Activated naive CD8-positive, alpha-beta T cell treated with anti-CD3 and anti-CD28 coated beads, Interleukin-2, amount 50 U/mL, for 24 hours (primary cell): ENCODE measurements around the gene PCNX3.
A peak's percentile ranks its signal among the peaks of the same experiment; 100 is the strongest.

Source experiments
- ATAC-seq: fragments of 150-1000 bp; cut with Tn5 transposase; one replicate; pipeline ENCODE4 v1.10.0; 2021
- DNase-seq: peaks from one replicate; pipeline ENCODE4 v3.0.0; 2021
- H3K27ac Mint-ChIP-seq: one replicate; pipeline ENCODE4 v1.8.0; 2021; ENCODE audit warnings: mild to moderate bottlenecking, mixed read lengths
- H3K27me3 Mint-ChIP-seq: one replicate; pipeline ENCODE4 v1.8.0; 2021; ENCODE audit warnings: mixed read lengths
- H3K36me3 Mint-ChIP-seq: one replicate; pipeline ENCODE4 v1.8.0; 2021; ENCODE audit warnings: low read depth, mixed read lengths
- H3K4me1 Mint-ChIP-seq: one replicate; pipeline ENCODE4 v1.8.0; 2021; ENCODE audit warnings: mixed read lengths
- H3K4me3 Mint-ChIP-seq: one replicate; pipeline ENCODE4 v1.8.0; 2021; ENCODE audit warnings: mild to moderate bottlenecking, moderate library complexity, mixed read lengths
- H3K9me3 Mint-ChIP-seq: one replicate; pipeline ENCODE4 v1.8.0; 2021; ENCODE audit warnings: mixed read lengths

Gene PCNX3

DNA sequence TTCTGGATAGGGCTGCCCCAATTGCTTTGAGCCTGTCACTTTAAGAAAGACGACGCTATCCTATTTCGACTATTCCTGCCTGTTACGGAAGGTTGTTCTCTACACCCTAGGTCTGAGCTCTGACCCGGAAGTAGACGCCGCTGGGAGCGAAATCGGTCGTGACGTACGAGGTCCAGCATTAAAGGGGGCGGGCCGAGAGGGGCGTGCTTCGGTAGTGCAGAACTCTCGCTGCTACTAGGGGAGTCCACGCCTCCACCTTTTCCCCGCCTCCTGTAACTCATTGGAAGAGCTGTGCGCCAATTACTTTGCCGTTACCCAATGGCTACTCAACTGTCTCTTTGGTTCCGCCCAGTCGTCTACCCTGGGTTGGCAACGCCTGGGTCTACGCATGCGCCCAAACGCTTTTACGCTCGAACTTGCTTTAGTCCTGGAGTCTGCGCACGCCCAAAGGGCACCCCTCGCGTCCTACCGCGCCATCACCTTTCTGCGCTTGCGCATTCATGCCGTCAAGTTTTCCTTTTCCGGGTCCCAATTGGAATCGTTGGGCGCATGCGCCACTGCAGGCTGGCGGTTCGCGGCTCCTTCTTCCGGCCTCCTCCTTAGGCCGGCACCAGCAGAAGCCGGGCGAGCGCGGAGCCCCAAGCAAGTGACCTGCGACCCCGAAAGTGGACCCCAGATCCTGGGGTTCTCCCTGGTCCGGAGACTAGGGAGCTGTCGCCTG lies at the start of gene PCNX3:
Gene PCNX3 (plus strand): TSS at position 548 of the 721 bp plus-strand sequence. CDS start 536 bp downstream, outside the sequence.
- Mint-ChIP-seq H3K27ac (peak within 1 kb of the TSS; percentile 98), H3K36me3 (peaks cover 30% of the 10 kb centered on the region), H3K4me1 (peaks cover 48% of the 10 kb centered on the region), H3K4me3 (peak within 1 kb of the TSS; percentile 98), H3K27me3 (peaks cover 3% of the 10 kb centered on the region), H3K9me3 (no peaks in the 10 kb centered on the region)
- ATAC-seq = peak; percentile 89
- DNase-seq = peak; percentile 100

DNA sequence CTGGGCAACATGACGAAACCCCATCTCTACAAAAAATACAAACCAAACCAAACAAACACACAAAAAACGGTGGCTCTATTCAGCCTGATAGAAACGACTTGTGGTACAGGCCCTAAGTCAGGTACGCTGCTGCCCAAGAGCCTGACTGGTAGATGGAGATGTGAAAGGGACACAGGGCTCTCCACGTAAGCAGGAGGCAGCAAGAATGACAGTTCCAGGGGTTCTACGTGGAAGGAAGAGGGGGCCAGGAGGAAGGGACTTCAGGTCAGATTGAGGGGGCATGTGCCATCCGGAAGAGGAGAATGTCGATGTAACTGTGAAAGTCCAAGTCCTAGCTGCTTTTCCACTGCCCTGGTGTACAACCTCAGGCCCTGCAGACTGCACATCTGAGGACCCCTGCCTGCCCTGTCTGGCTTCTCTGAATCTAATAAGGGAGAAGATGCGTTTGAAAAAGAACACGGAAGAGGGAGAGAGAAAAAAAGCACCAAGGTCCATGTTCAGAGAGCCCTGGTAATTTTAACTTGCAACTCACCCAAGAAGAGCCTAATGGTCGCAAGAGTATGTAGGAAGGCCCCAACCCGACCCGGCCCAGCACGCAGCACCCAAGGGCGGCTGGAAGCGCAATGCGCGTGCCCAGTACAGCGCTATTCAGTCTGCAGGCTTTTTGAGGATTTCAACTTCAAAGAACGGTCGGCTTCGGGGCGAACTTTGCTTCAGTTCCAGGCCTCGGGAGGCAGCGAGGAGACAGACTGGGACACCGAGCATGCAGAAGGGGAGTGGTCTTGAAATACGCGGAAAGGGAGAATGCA lies 46.2 kb upstream of the PCNX3 start:
- H3K36me3 Mint-ChIP-seq = peaks cover 20% of the 10 kb centered on the region
- ATAC-seq (peak; percentile 8), DNase-seq (no peak)
- peak overlapping the region; percentile 99 for H3K4me3 Mint-ChIP-seq
- H3K9me3 Mint-ChIP-seq = no peaks in the 10 kb centered on the region
- peak overlapping the region; percentile 93 for H3K27ac Mint-ChIP-seq
- H3K4me1 Mint-ChIP-seq = peaks cover 68% of the 10 kb centered on the region
- no peaks in the 10 kb centered on the region for H3K27me3 Mint-ChIP-seq

DNA sequence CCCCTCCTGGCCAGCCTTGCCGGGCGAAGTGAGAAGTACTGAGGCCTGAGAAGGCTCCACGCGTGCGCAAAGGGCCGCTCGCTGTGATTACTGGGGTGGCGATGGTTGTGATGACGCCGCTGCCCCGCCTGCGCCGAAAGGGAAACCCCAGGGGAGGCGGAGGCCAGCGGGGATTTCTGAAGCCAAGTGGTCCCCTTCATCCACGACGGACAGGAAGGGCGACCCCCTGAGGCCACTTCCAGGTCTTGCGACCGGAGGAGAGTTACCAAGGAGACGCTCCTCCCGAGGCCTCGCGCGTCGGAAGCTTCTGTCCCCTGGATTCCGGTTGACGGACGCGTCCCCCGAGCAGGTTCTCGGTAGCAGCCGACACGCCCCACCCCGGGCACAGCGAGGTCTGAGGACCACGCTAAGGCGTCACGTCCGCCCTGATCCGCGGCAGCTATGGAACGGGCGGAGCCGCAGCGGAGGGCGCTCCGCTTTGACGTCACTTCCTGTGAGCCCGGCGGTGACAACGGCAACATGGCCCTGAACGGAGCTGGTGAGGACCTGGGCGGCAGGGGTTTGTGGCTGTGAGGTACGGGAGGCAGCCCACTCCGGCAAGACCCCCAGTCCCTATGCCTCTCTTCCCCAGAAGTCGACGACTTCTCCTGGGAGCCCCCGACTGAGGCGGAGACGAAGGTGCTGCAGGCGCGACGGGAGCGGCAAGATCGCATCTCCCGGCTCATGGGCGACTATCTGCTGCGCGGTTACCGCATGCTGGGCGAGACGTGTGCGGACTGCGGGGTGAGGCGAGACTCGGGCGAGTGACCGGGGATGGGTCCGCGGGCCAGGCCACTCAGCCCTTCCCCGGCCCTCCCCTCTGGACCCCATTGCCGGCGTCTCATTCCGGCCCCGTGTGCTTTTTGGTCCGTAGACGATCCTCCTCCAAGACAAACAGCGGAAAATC lies 45.3 kb upstream of the PCNX3 start, which contains the start of gene ZNRD2:
Gene ZNRD2 (plus strand): TSS at position 505 of the 946 bp plus-strand sequence. CDS start 15 bp downstream, at position 520.
- peak; percentile 82 for ATAC-seq
- Mint-ChIP-seq H3K27ac (peak within 1 kb of the TSS; percentile 93), H3K4me3 (peak within 1 kb of the TSS; percentile 99), H3K4me1 (peaks cover 70% of the 10 kb centered on the region), H3K9me3 (no peaks in the 10 kb centered on the region), H3K36me3 (peaks cover 20% of the 10 kb centered on the region), H3K27me3 (no peaks in the 10 kb centered on the region)
- peak; percentile 99 for DNase-seq

DNA sequence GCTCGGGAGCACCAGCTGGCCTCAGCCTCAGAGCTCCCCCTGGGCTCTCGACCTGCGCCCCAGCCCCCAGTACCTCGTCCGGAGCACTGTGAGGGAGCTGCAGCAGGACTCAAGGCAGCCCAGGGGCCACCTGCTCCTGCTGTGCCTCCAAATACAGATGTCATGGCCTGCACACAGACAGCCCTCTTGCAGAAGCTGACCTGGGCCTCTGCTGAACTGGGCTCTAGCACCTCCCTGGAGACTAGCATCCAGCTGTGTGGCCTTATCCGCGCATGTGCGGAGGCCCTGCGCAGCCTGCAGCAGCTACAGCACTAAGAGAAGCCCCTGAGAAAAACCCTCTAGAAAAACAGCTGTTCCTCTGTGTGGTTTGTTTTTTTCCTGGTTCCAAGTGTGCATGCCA lies 44.2 kb upstream of the PCNX3 start:
- ATAC-seq = no peak
- H3K27ac Mint-ChIP-seq = peak overlapping the region; percentile 93
- H3K27me3 Mint-ChIP-seq = no peaks in the 10 kb centered on the region
- H3K4me1 Mint-ChIP-seq = peaks cover 63% of the 10 kb centered on the region
- DNase-seq = no peak
- no peaks in the 10 kb centered on the region for H3K9me3 Mint-ChIP-seq
- peak overlapping the region; percentile 99 for H3K4me3 Mint-ChIP-seq
- peaks cover 20% of the 10 kb centered on the region for H3K36me3 Mint-ChIP-seq

DNA sequence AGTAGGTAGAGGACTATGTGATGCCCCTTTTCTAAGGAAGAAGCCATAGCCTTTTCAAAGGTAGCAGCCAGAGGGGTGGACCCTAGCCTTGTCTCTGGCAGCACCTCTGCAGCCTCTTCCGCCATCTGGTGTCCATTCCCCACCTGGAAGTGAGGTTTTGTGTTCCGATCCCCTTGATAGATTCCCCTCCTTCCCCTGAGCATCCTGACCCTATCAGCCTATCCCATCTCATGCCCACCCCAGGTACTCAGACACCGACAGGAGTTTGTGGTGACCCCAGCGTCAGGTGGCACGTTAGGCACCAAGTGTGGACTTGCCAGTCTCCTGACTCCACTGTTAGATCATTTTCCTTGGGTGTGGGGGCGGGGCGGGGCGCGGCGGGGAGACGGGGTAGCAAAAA lies 43.6 kb upstream of the PCNX3 start:
- Mint-ChIP-seq H3K36me3 (peaks cover 20% of the 10 kb centered on the region), H3K9me3 (no peaks in the 10 kb centered on the region), H3K27ac (peak overlapping the region; percentile 90), H3K27me3 (no peaks in the 10 kb centered on the region), H3K4me1 (peaks cover 62% of the 10 kb centered on the region), H3K4me3 (peak overlapping the region; percentile 99)
- ATAC-seq (no peak), DNase-seq (no peak)

DNA sequence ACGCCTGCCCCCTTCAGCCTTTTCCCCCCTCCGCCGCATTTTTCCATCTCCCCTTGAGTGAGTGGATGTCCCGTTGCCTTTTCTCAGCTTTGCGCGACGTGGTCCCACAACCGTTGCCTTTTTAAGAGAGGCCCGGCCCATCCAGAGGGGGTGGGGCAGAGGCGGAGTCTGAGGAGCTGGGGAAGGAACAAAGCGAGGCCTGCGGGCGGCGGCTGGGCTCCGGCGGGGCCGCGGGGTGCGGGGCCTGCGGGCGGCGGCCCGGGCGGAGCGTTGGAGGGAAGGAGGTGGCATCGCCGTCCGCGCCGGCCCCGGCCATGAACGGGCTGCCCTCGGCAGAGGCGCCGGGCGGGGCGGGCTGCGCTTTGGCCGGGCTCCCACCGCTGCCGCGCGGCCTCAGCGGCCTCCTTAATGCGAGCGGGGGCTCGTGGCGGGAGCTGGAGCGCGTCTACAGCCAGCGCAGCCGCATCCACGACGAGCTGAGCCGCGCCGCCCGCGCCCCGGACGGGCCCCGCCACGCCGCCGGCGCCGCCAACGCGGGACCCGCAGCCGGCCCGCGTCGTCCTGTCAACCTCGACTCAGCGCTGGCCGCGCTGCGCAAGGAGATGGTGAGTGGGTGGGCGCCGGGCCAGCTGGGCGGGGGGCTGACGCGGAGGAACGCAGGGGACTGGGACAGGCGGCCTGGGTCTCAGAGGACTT lies 43.1 kb upstream of the PCNX3 start, which contains the start of gene FAM89B:
Gene FAM89B (plus strand): TSS at position 183 of the 696 bp plus-strand sequence. CDS start 132 bp downstream, at position 315.
- Mint-ChIP-seq H3K9me3 (no peaks in the 10 kb centered on the region), H3K27ac (peak within 1 kb of the TSS; percentile 90), H3K27me3 (no peaks in the 10 kb centered on the region), H3K36me3 (peaks cover 20% of the 10 kb centered on the region), H3K4me3 (peak within 1 kb of the TSS; percentile 99), H3K4me1 (peaks cover 61% of the 10 kb centered on the region)
- ATAC-seq (peak; percentile 3), DNase-seq (peak; percentile 91)

DNA sequence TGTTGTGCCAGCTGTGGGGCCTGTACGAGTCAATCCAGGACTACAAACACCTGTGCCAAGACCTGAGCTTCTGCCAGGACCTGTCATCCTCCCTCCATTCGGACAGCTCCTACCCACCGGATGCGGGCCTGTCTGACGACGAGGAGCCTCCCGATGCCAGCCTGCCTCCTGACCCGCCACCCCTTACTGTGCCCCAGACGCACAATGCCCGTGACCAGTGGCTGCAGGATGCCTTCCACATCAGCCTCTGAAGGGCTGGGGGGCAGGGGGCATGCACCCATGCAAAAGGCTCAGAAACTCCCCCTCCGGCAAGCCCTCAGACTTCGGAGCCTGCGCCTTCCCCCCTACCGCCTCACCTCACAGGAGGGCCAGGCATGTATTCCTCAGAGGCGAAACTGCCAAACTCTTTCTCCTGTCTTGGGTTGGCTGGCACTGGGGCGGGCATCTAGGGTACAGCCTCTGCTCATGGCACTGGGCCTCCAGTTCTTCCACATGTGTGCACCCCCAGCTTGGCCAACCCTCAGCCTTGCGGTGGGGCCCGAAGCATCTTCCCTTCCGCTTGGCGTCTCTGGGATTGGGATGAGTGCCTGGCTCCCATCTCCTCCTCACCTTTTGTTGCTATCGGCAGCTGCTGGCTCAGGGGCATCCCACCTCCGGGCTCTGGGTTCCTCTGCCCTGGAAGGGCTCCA lies 42.0 kb upstream of the PCNX3 start:
- peak overlapping the region; percentile 80 for H3K4me3 Mint-ChIP-seq
- DNase-seq = no peak

DNA sequence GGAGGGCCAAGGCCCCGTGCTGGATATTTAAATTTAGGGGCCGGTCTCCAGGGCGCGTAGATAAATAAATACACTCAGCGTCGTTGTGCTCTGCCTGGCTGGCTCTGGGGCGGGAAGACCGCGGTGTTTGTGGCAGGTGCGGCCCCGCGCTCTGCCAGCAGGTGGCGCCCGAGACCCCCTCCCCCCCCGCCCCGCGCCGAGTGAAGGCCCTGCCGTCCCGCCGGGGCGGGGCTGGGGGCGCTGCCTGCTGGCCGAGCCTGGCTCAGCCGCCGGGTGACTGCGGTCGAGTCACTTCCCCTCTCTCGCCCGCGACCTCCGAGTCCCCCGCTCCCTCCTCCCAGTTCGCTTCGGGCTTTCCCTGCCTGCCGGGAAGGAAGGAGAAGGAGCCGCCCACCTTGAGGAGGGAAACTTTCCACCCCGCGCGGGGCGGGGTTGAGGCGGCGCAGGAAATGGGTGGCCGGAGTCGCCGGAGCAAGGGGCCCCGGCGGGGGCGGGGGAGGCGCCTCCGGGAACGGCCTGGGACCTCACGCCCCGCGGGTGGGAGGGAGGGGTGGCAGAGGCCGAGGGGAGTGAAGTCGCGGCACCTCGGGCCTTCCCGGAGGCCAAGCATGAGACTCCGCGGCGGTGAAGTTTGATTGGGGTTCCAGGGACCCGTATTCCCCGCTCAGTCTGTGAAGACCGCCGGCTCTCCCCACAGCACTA lies 41.3 kb upstream of the PCNX3 start:
- Mint-ChIP-seq H3K27me3 (no peaks in the 10 kb centered on the region), H3K36me3 (peaks cover 18% of the 10 kb centered on the region), H3K4me3 (peak overlapping the region; percentile 86), H3K4me1 (peaks cover 59% of the 10 kb centered on the region), H3K27ac (peak overlapping the region; percentile 91), H3K9me3 (no peaks in the 10 kb centered on the region)
- DNase-seq (peak; percentile 95), ATAC-seq (peak; percentile 18)

More for the DNA sequence above, 42.0 kb upstream of the PCNX3 start:
- no peak for ATAC-seq
- Mint-ChIP-seq H3K36me3 (peaks cover 19% of the 10 kb centered on the region), H3K27me3 (no peaks in the 10 kb centered on the region), H3K27ac (peak overlapping the region; percentile 80), H3K9me3 (no peaks in the 10 kb centered on the region), H3K4me1 (peaks cover 64% of the 10 kb centered on the region)

DNA sequence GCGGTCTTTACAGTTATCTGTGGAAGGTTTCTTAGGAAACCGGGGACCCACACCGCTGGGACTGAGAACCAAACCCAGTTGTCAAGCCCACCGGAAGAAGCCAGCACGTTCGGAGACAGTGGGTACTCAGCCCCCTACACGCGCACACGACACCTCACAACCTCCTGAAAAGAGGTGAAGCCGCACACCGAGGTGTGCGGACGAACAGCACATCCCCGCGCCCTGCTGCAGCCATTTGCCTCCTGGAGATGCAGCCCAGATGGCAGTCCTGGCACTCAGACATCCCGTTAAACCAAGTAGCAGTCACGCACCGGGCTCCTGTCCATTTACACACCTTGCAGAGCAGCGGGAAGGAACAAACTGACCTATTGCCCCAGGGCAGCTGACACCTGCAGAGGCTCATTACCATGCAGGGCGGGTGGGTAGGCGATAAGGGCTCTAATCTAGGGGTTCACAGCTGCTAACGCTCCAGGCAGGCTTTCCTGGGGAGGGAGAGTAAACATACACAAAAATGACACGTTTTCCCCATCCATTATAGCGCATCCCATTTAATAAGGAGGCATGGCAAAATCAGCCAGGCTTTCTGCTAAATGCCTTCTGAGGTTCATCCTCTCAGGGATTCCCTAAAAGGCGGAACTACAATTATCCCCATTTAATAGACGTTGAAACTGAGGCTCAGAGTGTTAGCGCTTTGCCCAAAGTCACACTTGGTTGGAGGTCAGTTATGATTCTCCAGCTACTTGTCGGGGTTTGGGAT lies 40.6 kb upstream of the PCNX3 start:
- peaks cover 20% of the 10 kb centered on the region for H3K36me3 Mint-ChIP-seq
- H3K4me3 Mint-ChIP-seq = peak overlapping the region; percentile 86
- no peaks in the 10 kb centered on the region for H3K27me3 Mint-ChIP-seq
- DNase-seq = no peak
- H3K27ac Mint-ChIP-seq = peak overlapping the region; percentile 91
- no peak for ATAC-seq
- H3K4me1 Mint-ChIP-seq = peaks cover 57% of the 10 kb centered on the region
- no peaks in the 10 kb centered on the region for H3K9me3 Mint-ChIP-seq

DNA sequence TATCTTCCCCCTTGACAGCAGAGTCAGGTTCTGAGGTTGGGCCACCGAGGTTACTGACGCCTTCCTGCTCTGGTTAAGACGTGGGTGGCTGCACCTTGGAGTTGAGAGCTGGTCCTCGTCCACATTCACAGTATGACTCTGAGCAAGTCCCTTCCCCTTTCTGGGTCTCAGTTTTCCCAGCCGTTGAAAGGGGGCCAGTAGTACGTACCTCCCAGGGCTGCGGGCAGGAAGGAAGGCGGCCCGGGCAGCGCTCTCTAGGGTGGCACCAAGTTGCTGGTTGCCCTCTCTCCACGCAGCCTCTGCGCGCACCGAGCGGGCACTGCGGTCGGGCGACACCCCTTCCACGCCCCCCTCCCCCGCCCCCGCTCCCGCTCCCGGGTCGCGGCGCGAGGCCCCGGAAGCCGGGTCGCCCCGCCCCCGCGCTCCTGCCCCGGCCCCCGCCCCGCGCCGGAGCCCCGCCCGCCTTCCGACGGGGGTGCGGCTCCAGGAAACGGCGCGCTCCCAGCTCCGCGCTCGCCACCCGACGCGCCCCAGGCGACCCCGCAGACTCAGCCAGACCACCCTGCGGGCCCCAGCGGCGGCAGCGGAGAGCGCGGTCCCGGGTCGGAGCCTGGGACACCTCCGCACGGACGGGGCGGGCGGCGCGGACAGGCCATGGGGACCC lies 39.9 kb upstream of the PCNX3 start, which contains the start of gene EHBP1L1:
Gene EHBP1L1 (plus strand): TSS at position 486 of the 664 bp plus-strand sequence. CDS start 250 bp downstream, outside the sequence.
- H3K4me1 Mint-ChIP-seq = peaks cover 53% of the 10 kb centered on the region
- H3K4me3 Mint-ChIP-seq = peak within 1 kb of the TSS; percentile 86
- DNase-seq (peak; percentile 78), ATAC-seq (peak; percentile 47)
- H3K27me3 Mint-ChIP-seq = no peaks in the 10 kb centered on the region
- no peaks in the 10 kb centered on the region for H3K9me3 Mint-ChIP-seq
- H3K36me3 Mint-ChIP-seq = peaks cover 21% of the 10 kb centered on the region
- peak within 1 kb of the TSS; percentile 91 for H3K27ac Mint-ChIP-seq

DNA sequence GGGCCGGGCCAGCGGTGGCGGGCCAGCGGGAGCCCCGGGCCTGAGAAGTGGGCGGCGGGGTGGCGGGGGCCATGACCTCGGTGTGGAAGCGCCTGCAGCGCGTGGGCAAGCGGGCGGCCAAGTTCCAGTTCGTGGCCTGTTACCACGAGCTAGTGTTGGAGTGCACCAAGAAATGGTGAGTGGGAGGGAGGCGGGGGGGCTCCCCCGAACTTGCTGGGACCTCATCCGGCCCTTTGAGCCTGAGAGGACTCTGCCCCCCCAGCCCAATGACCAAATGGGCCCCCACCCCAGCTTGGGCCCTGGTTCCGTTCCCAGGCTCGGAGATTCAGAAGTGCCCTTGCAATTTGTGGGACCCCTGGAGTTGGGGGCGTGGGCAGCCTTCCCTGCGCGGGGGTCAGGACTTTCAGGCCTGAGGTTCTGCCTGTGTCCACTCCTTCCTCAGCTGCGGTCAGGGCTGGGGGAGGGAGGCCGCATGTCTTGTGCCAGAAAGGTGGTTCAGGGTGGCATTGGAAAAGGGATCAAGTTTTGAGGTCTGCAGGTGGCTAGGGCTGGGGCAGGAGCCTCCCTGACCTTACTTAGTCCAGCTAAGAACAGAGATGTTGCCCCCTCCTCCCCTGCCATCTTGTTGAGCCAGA lies 39.2 kb upstream of the PCNX3 start:
- peaks cover 22% of the 10 kb centered on the region for H3K36me3 Mint-ChIP-seq
- H3K27ac Mint-ChIP-seq = peak overlapping the region; percentile 79
- H3K9me3 Mint-ChIP-seq = no peaks in the 10 kb centered on the region
- peak overlapping the region; percentile 86 for H3K4me3 Mint-ChIP-seq
- peak; percentile 50 for DNase-seq
- H3K4me1 Mint-ChIP-seq = peaks cover 50% of the 10 kb centered on the region
- no peak for ATAC-seq
- no peaks in the 10 kb centered on the region for H3K27me3 Mint-ChIP-seq
